ENCODE results near the gene DNM3. TPM values are rescaled to one million over a fixed set of nuclear protein-coding genes. Genes with fewer than 3 reads are reported as not detected.

The DNM3 gene
- polyA plus RNA-seq, 4 donors: 0.67 to 1.2 (median 0.99) TPM; not detected in 1

- Histone ChIP-seq H3K4me1 (ENCODE audit: control insufficient read depth in 3 of 3, insufficient read depth in 2 of 3, low read depth in 1 of 3, low read length in 2 of 3) (no peaks in the 10 kb centered on the region), H3K36me3 (ENCODE audit: control insufficient read depth in 3 of 3, insufficient read depth in 2 of 3, low read depth in 1 of 3, low read length in 3 of 3) (no peaks in the 10 kb centered on the region), H3K27ac (ENCODE audit: low read depth in 1 of 3, low read length in 2 of 3) (no peak overlapping the region), H3K4me3 (ENCODE audit: low read depth in 1 of 3, low read length in 3 of 3) (no peak overlapping the region), H3K27me3 (ENCODE audit: control insufficient read depth in 3 of 3, insufficient read depth in 3 of 3, low read length in 3 of 3) (no peaks in the 10 kb centered on the region), H3K9me3 (ENCODE audit: control insufficient read depth in 2 of 2, insufficient read depth in 1 of 2, low read depth in 1 of 2, low read length in 1 of 2) (no peaks in the 10 kb centered on the region)
- DNase-seq (no peak), FAIRE-seq (peak; percentile 5)
Observed at GRCh38 chr1:172125812-172126430, 284.6 kb downstream of the DNM3 start.

GRCh38 chr1:172132836-172133235, 291.5 kb downstream of the DNM3 start:
- FAIRE-seq (no peak), DNase-seq (no peak)
- H3K27me3 ChIP-seq (ENCODE audit: control insufficient read depth in 3 of 3, insufficient read depth in 3 of 3, low read length in 3 of 3): no peaks in the 10 kb centered on the region
- H3K36me3 ChIP-seq (ENCODE audit: control insufficient read depth in 3 of 3, insufficient read depth in 2 of 3, low read depth in 1 of 3, low read length in 3 of 3): no peaks in the 10 kb centered on the region
- WGBS, 3 donors: 91 to 95% (median 95%) methylated on average over 1 of the region's 1 CpG
- no peaks in the 10 kb centered on the region for H3K9me3 ChIP-seq (ENCODE audit: control insufficient read depth in 2 of 2, insufficient read depth in 1 of 2, low read depth in 1 of 2, low read length in 1 of 2)
- H3K4me3 ChIP-seq (ENCODE audit: low read depth in 1 of 3, low read length in 3 of 3): no peak overlapping the region
- no peaks in the 10 kb centered on the region for H3K4me1 ChIP-seq (ENCODE audit: control insufficient read depth in 3 of 3, insufficient read depth in 2 of 3, low read depth in 1 of 3, low read length in 2 of 3)
- no peak overlapping the region for H3K27ac ChIP-seq (ENCODE audit: low read depth in 1 of 3, low read length in 2 of 3)

- Histone ChIP-seq H3K4me1 (ENCODE audit: control insufficient read depth in 3 of 3, insufficient read depth in 2 of 3, low read depth in 1 of 3, low read length in 2 of 3) (no peaks in the 10 kb centered on the region), H3K9me3 (ENCODE audit: control insufficient read depth in 2 of 2, insufficient read depth in 1 of 2, low read depth in 1 of 2, low read length in 1 of 2) (no peaks in the 10 kb centered on the region), H3K4me3 (ENCODE audit: low read depth in 1 of 3, low read length in 3 of 3) (no peak overlapping the region), H3K27me3 (ENCODE audit: control insufficient read depth in 3 of 3, insufficient read depth in 3 of 3, low read length in 3 of 3) (no peaks in the 10 kb centered on the region), H3K27ac (ENCODE audit: low read depth in 1 of 3, low read length in 2 of 3) (no peak overlapping the region), H3K36me3 (ENCODE audit: control insufficient read depth in 3 of 3, insufficient read depth in 2 of 3, low read depth in 1 of 3, low read length in 3 of 3) (no peaks in the 10 kb centered on the region)
- 79 to 95% (median 90%) methylated on average over 2 of the region's 2 CpGs for WGBS, 3 donors
- FAIRE-seq (no peak), DNase-seq (no peak)
Observed at GRCh38 chr1:172134087-172134731, 292.9 kb downstream of the DNM3 start.

DNA sequence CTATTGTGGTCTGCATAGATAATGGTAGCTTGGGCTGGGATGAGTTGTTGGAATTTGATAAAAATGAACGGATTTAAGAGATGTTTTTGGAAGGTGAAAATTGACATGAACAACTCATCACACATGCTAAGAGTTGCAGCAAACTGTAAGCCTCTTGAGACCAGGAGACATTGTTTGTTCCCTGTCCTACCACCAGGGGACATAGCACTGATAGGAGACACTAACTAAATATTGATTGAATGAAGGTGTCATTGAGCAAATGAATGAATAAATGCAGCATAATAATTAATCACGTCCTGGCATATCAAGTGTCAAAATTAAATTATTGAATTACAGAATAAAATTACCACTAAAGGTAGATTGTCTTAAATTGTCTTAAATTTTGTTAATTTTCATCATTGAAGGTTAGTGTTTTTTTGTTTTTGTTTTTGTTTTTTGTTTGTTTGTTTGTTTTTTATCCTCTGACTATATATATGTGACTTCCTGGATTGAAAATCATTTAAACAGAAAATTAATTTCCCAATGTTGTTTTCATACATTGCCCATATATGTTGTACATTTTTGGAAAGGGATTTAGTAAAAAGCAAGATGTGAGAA, 293.9 kb downstream of the DNM3 start:
- Histone ChIP-seq H3K27me3 (ENCODE audit: control insufficient read depth in 3 of 3, insufficient read depth in 3 of 3, low read length in 3 of 3) (no peaks in the 10 kb centered on the region), H3K36me3 (ENCODE audit: control insufficient read depth in 3 of 3, insufficient read depth in 2 of 3, low read depth in 1 of 3, low read length in 3 of 3) (no peaks in the 10 kb centered on the region), H3K4me1 (ENCODE audit: control insufficient read depth in 3 of 3, insufficient read depth in 2 of 3, low read depth in 1 of 3, low read length in 2 of 3) (no peaks in the 10 kb centered on the region), H3K4me3 (ENCODE audit: low read depth in 1 of 3, low read length in 3 of 3) (no peak overlapping the region), H3K9me3 (ENCODE audit: control insufficient read depth in 2 of 2, insufficient read depth in 1 of 2, low read depth in 1 of 2, low read length in 1 of 2) (no peaks in the 10 kb centered on the region), H3K27ac (ENCODE audit: low read depth in 1 of 3, low read length in 2 of 3) (no peak overlapping the region)
- FAIRE-seq (peak; percentile 93), DNase-seq (peak in 1 of 2 donors; percentile 51)
- WGBS, 3 donors: 84 to 85% (median 84%) methylated on average over 2 of the region's 2 CpGs

GRCh38 chr1:172135978-172136610, 294.8 kb downstream of the DNM3 start:
- Histone ChIP-seq H3K4me3 (ENCODE audit: low read depth in 1 of 3, low read length in 3 of 3) (no peak overlapping the region), H3K27me3 (ENCODE audit: control insufficient read depth in 3 of 3, insufficient read depth in 3 of 3, low read length in 3 of 3) (no peaks in the 10 kb centered on the region), H3K27ac (ENCODE audit: low read depth in 1 of 3, low read length in 2 of 3) (no peak overlapping the region), H3K4me1 (ENCODE audit: control insufficient read depth in 3 of 3, insufficient read depth in 2 of 3, low read depth in 1 of 3, low read length in 2 of 3) (no peaks in the 10 kb centered on the region), H3K36me3 (ENCODE audit: control insufficient read depth in 3 of 3, insufficient read depth in 2 of 3, low read depth in 1 of 3, low read length in 3 of 3) (no peaks in the 10 kb centered on the region), H3K9me3 (ENCODE audit: control insufficient read depth in 2 of 2, insufficient read depth in 1 of 2, low read depth in 1 of 2, low read length in 1 of 2) (no peaks in the 10 kb centered on the region)
- 73 to 85% (median 84%) methylated on average over 4 of the region's 4 CpGs for WGBS, 3 donors
- FAIRE-seq: peak; percentile 65
- no peak for DNase-seq

- Histone ChIP-seq H3K36me3 (ENCODE audit: control insufficient read depth in 3 of 3, insufficient read depth in 2 of 3, low read depth in 1 of 3, low read length in 3 of 3) (no peaks in the 10 kb centered on the region), H3K27ac (ENCODE audit: low read depth in 1 of 3, low read length in 2 of 3) (peak overlapping the region in 1 of 3 donors; percentile 3), H3K4me3 (ENCODE audit: low read depth in 1 of 3, low read length in 3 of 3) (no peak overlapping the region), H3K27me3 (ENCODE audit: control insufficient read depth in 3 of 3, insufficient read depth in 3 of 3, low read length in 3 of 3) (no peaks in the 10 kb centered on the region), H3K9me3 (ENCODE audit: control insufficient read depth in 2 of 2, insufficient read depth in 1 of 2, low read depth in 1 of 2, low read length in 1 of 2) (no peaks in the 10 kb centered on the region), H3K4me1 (ENCODE audit: control insufficient read depth in 3 of 3, insufficient read depth in 2 of 3, low read depth in 1 of 3, low read length in 2 of 3) (no peaks in the 10 kb centered on the region)
- DNase-seq (no peak), FAIRE-seq (no peak)
- 73 to 90% (median 76%) methylated on average over 5 of the region's 5 CpGs for WGBS, 3 donors
Observed at GRCh38 chr1:172136925-172137324, 295.6 kb downstream of the DNM3 start.

DNA sequence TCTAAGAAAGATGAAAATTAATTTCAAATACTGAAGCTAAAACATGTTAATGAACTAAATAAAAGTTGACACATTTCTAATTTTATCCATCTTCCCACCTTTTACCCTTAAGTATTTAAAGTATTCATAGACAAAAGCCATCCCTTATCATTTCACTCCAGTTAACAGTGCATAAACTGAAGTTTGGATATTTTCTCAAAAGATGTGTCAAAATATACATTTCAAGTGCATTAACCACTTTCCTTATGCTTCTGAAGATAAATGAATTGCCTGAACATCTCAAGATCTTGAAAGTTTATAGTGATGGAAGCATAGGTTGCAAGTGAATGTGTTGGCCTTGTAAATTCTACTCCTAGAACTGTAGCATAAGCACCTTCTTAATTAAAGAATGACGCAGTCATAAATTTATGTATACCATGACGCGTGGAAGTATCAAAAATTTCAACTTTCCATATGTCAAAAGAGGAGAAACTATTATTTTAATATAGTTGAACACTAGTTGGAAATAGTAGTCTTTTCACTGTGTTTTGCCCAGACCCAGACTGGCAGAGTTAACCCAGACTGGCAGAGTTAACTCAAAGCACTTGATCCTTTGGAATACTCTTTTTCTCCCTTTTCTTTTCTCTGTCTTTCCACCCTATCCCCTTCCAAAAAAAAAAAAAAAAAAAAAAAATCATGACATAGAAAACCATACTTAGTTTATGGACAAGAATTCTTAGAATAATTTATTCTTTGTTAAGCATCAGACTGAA, 296.6 kb downstream of the DNM3 start:
- DNase-seq (no peak), FAIRE-seq (no peak)
- H3K27ac ChIP-seq (ENCODE audit: low read depth in 1 of 3, low read length in 2 of 3): no peak overlapping the region

DNA sequence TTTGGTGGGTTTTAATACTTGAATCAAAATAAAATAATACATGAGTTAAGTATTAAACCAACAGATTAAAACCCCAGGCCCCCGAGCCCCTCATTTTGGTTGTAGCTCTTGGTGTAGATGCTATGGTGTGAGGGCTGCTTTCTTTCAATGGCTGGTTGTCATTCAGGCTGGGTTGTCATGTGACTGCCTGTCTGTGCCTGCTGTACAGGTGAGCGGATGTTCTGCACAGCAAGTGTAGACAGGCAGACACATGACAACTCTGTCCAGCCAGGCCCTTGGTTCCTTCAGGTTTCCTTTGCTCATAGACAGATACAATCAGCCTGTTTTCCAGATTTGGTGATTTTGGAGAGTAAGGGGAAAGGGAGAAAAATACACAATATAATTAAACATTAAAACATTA, 297.3 kb downstream of the DNM3 start:
- Histone ChIP-seq H3K4me3 (ENCODE audit: low read depth in 1 of 3, low read length in 3 of 3) (no peak overlapping the region), H3K4me1 (ENCODE audit: control insufficient read depth in 3 of 3, insufficient read depth in 2 of 3, low read depth in 1 of 3, low read length in 2 of 3) (no peaks in the 10 kb centered on the region), H3K9me3 (ENCODE audit: control insufficient read depth in 2 of 2, insufficient read depth in 1 of 2, low read depth in 1 of 2, low read length in 1 of 2) (no peaks in the 10 kb centered on the region), H3K36me3 (ENCODE audit: control insufficient read depth in 3 of 3, insufficient read depth in 2 of 3, low read depth in 1 of 3, low read length in 3 of 3) (no peaks in the 10 kb centered on the region), H3K27ac (ENCODE audit: low read depth in 1 of 3, low read length in 2 of 3) (no peak overlapping the region), H3K27me3 (ENCODE audit: control insufficient read depth in 3 of 3, insufficient read depth in 3 of 3, low read length in 3 of 3) (no peaks in the 10 kb centered on the region)
- no peak for FAIRE-seq
- no peak for DNase-seq
- 88 to 97% (median 95%) methylated on average over 2 of the region's 2 CpGs for WGBS, 3 donors

More for the DNA sequence above, 296.6 kb downstream of the DNM3 start:
- WGBS, 3 donors: 96 to 99% (median 97%) methylated on average over 3 of the region's 3 CpGs
- H3K27me3 ChIP-seq (ENCODE audit: control insufficient read depth in 3 of 3, insufficient read depth in 3 of 3, low read length in 3 of 3): no peaks in the 10 kb centered on the region
- H3K4me1 ChIP-seq (ENCODE audit: control insufficient read depth in 3 of 3, insufficient read depth in 2 of 3, low read depth in 1 of 3, low read length in 2 of 3): no peaks in the 10 kb centered on the region
- H3K9me3 ChIP-seq (ENCODE audit: control insufficient read depth in 2 of 2, insufficient read depth in 1 of 2, low read depth in 1 of 2, low read length in 1 of 2): no peaks in the 10 kb centered on the region
- no peak overlapping the region for H3K4me3 ChIP-seq (ENCODE audit: low read depth in 1 of 3, low read length in 3 of 3)
- H3K36me3 ChIP-seq (ENCODE audit: control insufficient read depth in 3 of 3, insufficient read depth in 2 of 3, low read depth in 1 of 3, low read length in 3 of 3): no peaks in the 10 kb centered on the region
